HEK293T (cell line): ENCODE measurements around the gene HLF.

Experiments
- CTCF ChIA-PET: fragments of 350-600 bp; formaldehyde crosslinking; extraction: SDS; loops from one replicate; lab custom pipeline; 2021; ENCODE audit warnings: antibody characterized with exemption, inconsistent platforms; lab: Yijun Ruan, JAX
- POLR2A ChIA-PET: fragments of 350-600 bp; formaldehyde crosslinking; extraction: SDS; loops from one replicate; lab custom pipeline; 2020; ENCODE audit warnings: antibody characterized with exemption, inconsistent platforms; lab: Yijun Ruan, JAX
- DNase-seq: peaks from one replicate; pipeline ENCODE4 v3.0.0; 2012; ENCODE audit warnings: mixed read lengths; ENCODE audit errors: extremely low spot score
- ARNT ChIP-seq: fragments of 450-650 bp; IDR thresholded peaks from 2 replicates; pipeline ENCODE4 v1.6.1; 2017; ENCODE audit warnings: mild to moderate bottlenecking
- BHLHE40 ChIP-seq: fragments of 450-650 bp; IDR thresholded peaks from 2 replicates; pipeline ENCODE4 v1.6.1; 2016; ENCODE audit warnings: mild to moderate bottlenecking, moderate library complexity, borderline replicate concordance
- CTBP1 ChIP-seq: fragments of 450-650 bp; IDR thresholded peaks from 2 replicates; pipeline ENCODE4 v1.6.1; 2016; ENCODE audit warnings: borderline replicate concordance
- ELF4 ChIP-seq: fragments of 450-650 bp; IDR thresholded peaks from 2 replicates; pipeline ENCODE4 v1.6.1; 2017; ENCODE audit warnings: antibody characterized with exemption
- FOXA1 ChIP-seq: fragments of 450-650 bp; IDR thresholded peaks from 2 replicates; pipeline ENCODE4 v1.6.1; 2016; ENCODE audit warnings: mild to moderate bottlenecking
- FOXK2 ChIP-seq: fragments of 450-650 bp; IDR thresholded peaks from 2 replicates; pipeline ENCODE4 v1.6.1; 2016; ENCODE audit warnings: mild to moderate bottlenecking
- FOXM1 ChIP-seq: fragments of 450-650 bp; IDR thresholded peaks from 2 replicates; pipeline ENCODE4 v1.6.1; 2017; ENCODE audit warnings: mild to moderate bottlenecking, borderline replicate concordance
- HDGF ChIP-seq: fragments of 450-650 bp; IDR thresholded peaks from 2 replicates; pipeline ENCODE4 v1.6.1; 2017; ENCODE audit warnings: antibody characterized with exemption, borderline replicate concordance
- L3MBTL2 ChIP-seq: fragments of 450-650 bp; conservative IDR thresholded peaks from 2 replicates; pipeline ENCODE4 v1.6.1; 2016; ENCODE audit warnings: mild to moderate bottlenecking
- LEF1 ChIP-seq: fragments of 450-650 bp; IDR thresholded peaks from 2 replicates; pipeline ENCODE4 v1.6.1; 2017; ENCODE audit warnings: mild to moderate bottlenecking, borderline replicate concordance
- NFRKB ChIP-seq: fragments of 450-650 bp; IDR thresholded peaks from 2 replicates; pipeline ENCODE4 v1.6.1; 2016; ENCODE audit warnings: mild to moderate bottlenecking, moderate library complexity
- PKNOX1 ChIP-seq: fragments of 450-650 bp; IDR thresholded peaks from 2 replicates; pipeline ENCODE4 v1.6.1; 2016
- SP1 ChIP-seq: fragments of 450-650 bp; IDR thresholded peaks from 2 replicates; pipeline ENCODE4 v1.6.1; 2017
- SUZ12 ChIP-seq: fragments of 450-650 bp; IDR thresholded peaks from 2 replicates; pipeline ENCODE4 v1.6.1; 2016; ENCODE audit warnings: mild to moderate bottlenecking
- TARDBP ChIP-seq: fragments of 450-650 bp; IDR thresholded peaks from 2 replicates; pipeline ENCODE4 v1.6.1; 2016
- ZNF384 ChIP-seq: fragments of 450-650 bp; IDR thresholded peaks from 2 replicates; pipeline ENCODE4 v1.6.1; 2016

Gene HLF

GRCh38 chr17:55268649-55269480, 4.1 kb downstream of the HLF start:
- no peak for DNase-seq
- ChIA-PET POLR2A (no interaction called here), CTCF (no interaction called here)
- TF ChIP-seq SUZ12 (no peak), SP1 (no peak), TARDBP (no peak), ZNF384 (no peak), CTBP1 (no peak)

- POLR2A ChIA-PET: no interaction called here
- DNase-seq: no peak
- no peak for TF ChIP-seq HDGF
- CTCF ChIA-PET: no interaction called here
Observed at GRCh38 chr17:55269894-55270293, 5.1 kb downstream of the HLF start.

GRCh38 chr17:55271223-55271571, 6.4 kb downstream of the HLF start:
- POLR2A ChIA-PET: no interaction called here
- CTCF ChIA-PET: no interaction called here

GRCh38 chr17:55271958-55272710, 7.4 kb downstream of the HLF start:
- DNase-seq: no peak
- POLR2A ChIA-PET: no interaction called here
- TF ChIP-seq PKNOX1 (no peak), ELF4 (no peak), ZNF384 (no peak), FOXM1 (no peak), NFRKB (no peak), BHLHE40 (no peak), HDGF (no peak), LEF1 (no peak), L3MBTL2 (no peak), SUZ12 (no peak), CTBP1 (no peak)
- CTCF ChIA-PET: no interaction called here

More at GRCh38 chr17:55271223-55271571, 6.4 kb downstream of the HLF start:
- DNase-seq: no peak
- TF ChIP-seq BHLHE40: no peak
- no peak for TF ChIP-seq FOXM1
- no peak for TF ChIP-seq LEF1
- TF ChIP-seq SP1: no peak
- TF ChIP-seq FOXK2: no peak
- no peak for TF ChIP-seq NFRKB
- no peak for TF ChIP-seq ARNT
- no peak for TF ChIP-seq TARDBP
- no peak for TF ChIP-seq ZNF384
- TF ChIP-seq CTBP1: no peak
- TF ChIP-seq HDGF: no peak
- TF ChIP-seq ELF4: no peak
- TF ChIP-seq SUZ12: no peak
- TF ChIP-seq L3MBTL2: no peak

GRCh38 chr17:55272711-55273578, 8.2 kb downstream of the HLF start:
- ChIA-PET CTCF (no interaction called here), POLR2A (no interaction called here)
- no peak for DNase-seq
- TF ChIP-seq BHLHE40 (no peak), PKNOX1 (no peak), FOXM1 (no peak), SUZ12 (no peak), HDGF (no peak), TARDBP (no peak), FOXK2 (no peak), ZNF384 (no peak), NFRKB (no peak), CTBP1 (no peak), ELF4 (no peak), FOXA1 (no peak), SP1 (no peak)

- ChIA-PET POLR2A (no interaction called here), CTCF (no interaction called here)
- DNase-seq: no peak
- TF ChIP-seq TARDBP: no peak
- TF ChIP-seq CTBP1: no peak
- TF ChIP-seq PKNOX1: peak; percentile 41; the same call in 1 of the 2 replicates
Observed at GRCh38 chr17:55273579-55274354, 9.0 kb downstream of the HLF start.
